BE2C (cell line): ENCODE data around the gene SLC22A4.

Source experiments
- DNase-seq: peaks from one replicate; pipeline ENCODE4 v3.0.0-alpha.2; 2020
- H3K27me3 ChIP-seq: fragments of 250-450 bp; sonication (Bioruptor Pico); 2 replicates; pipeline ENCODE4 v1.5.1; 2020; ENCODE audit warnings: mild to moderate bottlenecking
- H3K36me3 ChIP-seq: fragments of 250-450 bp; sonication (Bioruptor Pico); 2 replicates; pipeline ENCODE4 v1.5.1; 2020; ENCODE audit warnings: mild to moderate bottlenecking
- H3K4me1 ChIP-seq: fragments of 250-450 bp; sonication (Bioruptor Pico); 2 replicates; pipeline ENCODE4 v1.5.1; 2020
- H3K4me3 ChIP-seq: 2 replicates; pipeline ENCODE4 v1.5.1; 2011; ENCODE audit warnings: low read depth, low read length
- H3K9me3 ChIP-seq: fragments of 250-450 bp; sonication (Bioruptor Pico); 2 replicates; pipeline ENCODE4 v1.5.1; 2020
- CTCF ChIP-seq: IDR thresholded peaks from 2 replicates; pipeline ENCODE4 v1.5.1; 2012; ENCODE audit warnings: mild to moderate bottlenecking, low read depth, low read length

The SLC22A4 gene

GRCh38 chr5:132302413-132302812 lies 8.2 kb downstream of the SLC22A4 start:
- Histone ChIP-seq H3K4me1 (peaks cover 17% of the 10 kb centered on the region), H3K9me3 (no peaks in the 10 kb centered on the region), H3K27me3 (no peaks in the 10 kb centered on the region), H3K4me3 (no peak overlapping the region), H3K36me3 (no peaks in the 10 kb centered on the region)
- TF ChIP-seq CTCF: no peak
- no peak for DNase-seq

- Histone ChIP-seq H3K4me1 (peaks cover 17% of the 10 kb centered on the region), H3K4me3 (no peak overlapping the region)
Measured at GRCh38 chr5:132303589-132303988, 9.4 kb downstream of the SLC22A4 start.

GRCh38 chr5:132305420-132305819 lies 11.2 kb downstream of the SLC22A4 start:
- no peaks in the 10 kb centered on the region for H3K9me3 ChIP-seq
- H3K36me3 ChIP-seq: no peaks in the 10 kb centered on the region
- no peak for TF ChIP-seq CTCF
- H3K4me1 ChIP-seq: peaks cover 20% of the 10 kb centered on the region
- DNase-seq: no peak
- no peaks in the 10 kb centered on the region for H3K27me3 ChIP-seq
- no peak overlapping the region for H3K4me3 ChIP-seq

More at GRCh38 chr5:132303589-132303988, 9.4 kb downstream of the SLC22A4 start:
- no peak for DNase-seq
- H3K27me3 ChIP-seq: no peaks in the 10 kb centered on the region
- no peaks in the 10 kb centered on the region for H3K36me3 ChIP-seq
- no peaks in the 10 kb centered on the region for H3K9me3 ChIP-seq
- no peak for TF ChIP-seq CTCF

- Histone ChIP-seq H3K4me3 (no peak overlapping the region), H3K36me3 (no peaks in the 10 kb centered on the region), H3K27me3 (no peaks in the 10 kb centered on the region), H3K9me3 (no peaks in the 10 kb centered on the region), H3K4me1 (peaks cover 11% of the 10 kb centered on the region)
- no peak for TF ChIP-seq CTCF
- no peak for DNase-seq
Measured at GRCh38 chr5:132308701-132309100, 14.5 kb downstream of the SLC22A4 start.

- no peak for TF ChIP-seq CTCF
- H3K4me1 ChIP-seq: peaks cover 11% of the 10 kb centered on the region
- no peak for DNase-seq
- no peaks in the 10 kb centered on the region for H3K36me3 ChIP-seq
- no peak overlapping the region for H3K4me3 ChIP-seq
- H3K27me3 ChIP-seq: no peaks in the 10 kb centered on the region
- no peaks in the 10 kb centered on the region for H3K9me3 ChIP-seq
Measured at GRCh38 chr5:132309679-132310078, 15.5 kb downstream of the SLC22A4 start.

- Histone ChIP-seq H3K4me3 (no peak overlapping the region), H3K9me3 (no peaks in the 10 kb centered on the region), H3K36me3 (no peaks in the 10 kb centered on the region), H3K27me3 (no peaks in the 10 kb centered on the region), H3K4me1 (peaks cover 12% of the 10 kb centered on the region)
- no peak for DNase-seq
- TF ChIP-seq CTCF: no peak
Measured at GRCh38 chr5:132310141-132310834, 16.1 kb downstream of the SLC22A4 start.
